GM11168 (cell line): ENCODE measurements around the gene TMEM132C.

ENCODE experiments used
- in situ Hi-C: fragments of 300-500 bp; cut with MboI; formaldehyde crosslinking; loops from one replicate; pipeline ENCODE4 v1.12.0; 2022; ENCODE audit warnings: low sequenced_read_pairs; ENCODE audit not compliant: unreplicated experiment

TMEM132C gene

GRCh38 chr12:128637642-128638606 is 371.0 kb downstream of the TMEM132C start:
- in situ Hi-C loops: loop anchor here (25.0 kb wide), 1 partner anchor 1274 kb away; the partner anchor contains the start of gene TMEM132D

- in situ Hi-C loops: loop anchor here (25.0 kb wide), 1 partner anchor 1273 kb away; the partner anchor contains the start of gene TMEM132D
Measured at GRCh38 chr12:128639089-128639488, 372.1 kb downstream of the TMEM132C start.

- in situ Hi-C loops: loop anchor here (25.0 kb wide), 1 partner anchor 1269 kb away; the partner anchor contains the start of gene TMEM132D
Measured at GRCh38 chr12:128643155-128643554, 376.2 kb downstream of the TMEM132C start.

GRCh38 chr12:128644664-128645296 is 377.8 kb downstream of the TMEM132C start:
- in situ Hi-C loops: loop anchor here (25.0 kb wide), 1 partner anchor 1268 kb away; the partner anchor contains the start of gene TMEM132D

GRCh38 chr12:128649902-128650301 is 382.9 kb downstream of the TMEM132C start:
- in situ Hi-C loops: loop anchor here (25.0 kb wide), 1 partner anchor 1262 kb away; the partner anchor contains the start of gene TMEM132D

GRCh38 chr12:128652136-128652751 is 385.3 kb downstream of the TMEM132C start:
- in situ Hi-C loops: no loop called here

GRCh38 chr12:128654468-128654867 is 387.5 kb downstream of the TMEM132C start:
- in situ Hi-C loops: no loop called here

GRCh38 chr12:128657378-128657777 is 390.4 kb downstream of the TMEM132C start:
- in situ Hi-C loops: no loop called here

- in situ Hi-C loops: no loop called here
Measured at GRCh38 chr12:128660532-128661225, 393.7 kb downstream of the TMEM132C start.

GRCh38 chr12:128661226-128661569 is 394.2 kb downstream of the TMEM132C start:
- in situ Hi-C loops: no loop called here

- in situ Hi-C loops: no loop called here
Measured at GRCh38 chr12:128662101-128662500, 395.1 kb downstream of the TMEM132C start.

- in situ Hi-C loops: no loop called here
Measured at GRCh38 chr12:128664501-128664900, 397.5 kb downstream of the TMEM132C start.

GRCh38 chr12:128667193-128667592 is 400.2 kb downstream of the TMEM132C start:
- in situ Hi-C loops: no loop called here

GRCh38 chr12:128671528-128672042 is 404.6 kb downstream of the TMEM132C start:
- in situ Hi-C loops: no loop called here

GRCh38 chr12:128672428-128672827 is 405.5 kb downstream of the TMEM132C start:
- in situ Hi-C loops: no loop called here

- in situ Hi-C loops: no loop called here
Measured at GRCh38 chr12:128672893-128673292, 405.9 kb downstream of the TMEM132C start.

- in situ Hi-C loops: no loop called here
Measured at GRCh38 chr12:128675576-128675975, 408.6 kb downstream of the TMEM132C start.

GRCh38 chr12:128680555-128680954 is 413.6 kb downstream of the TMEM132C start:
- in situ Hi-C loops: no loop called here

- in situ Hi-C loops: no loop called here
Measured at GRCh38 chr12:128682548-128683275, 415.7 kb downstream of the TMEM132C start.
